ENCODE results near the gene AP2A1.

GRCh38 chr19:49855277-49855675 is 88.5 kb downstream of the AP2A1 start:
- TF ChIP-seq CTCF (IDR thresholded peaks at IDR 0.05) (no peak), POLR2A (IDR thresholded peaks at IDR 0.05) (no peak)

Measured in thyroid gland (tissue), 4 donors.